Femur (tissue), 1 donor: ENCODE measurements around the gene USP9X.
"Not testable (repeated sequence)": the region's sequence is repeated elsewhere in the genome, so short reads cannot be mapped to it uniquely, and the experiment has no call there.

ENCODE experiments used
- DNase-seq: peaks from one replicate; pipeline ENCODE4 v3.0.0-alpha.2; 2017

The USP9X gene

GRCh38 chrX:41084893-41085511, at the start of gene USP9X:
Gene USP9X (plus strand): TSS chrX:41085445. CDS start chrX:41123629, 38,184 bp downstream.
- DNase-seq, result peak; percentile 97

- no peak for DNase-seq
Observed at GRCh38 chrX:41035582-41035981, 49.7 kb upstream of the USP9X start.

GRCh38 chrX:41036668-41037326, 48.4 kb upstream of the USP9X start:
- DNase-seq, result no peak

GRCh38 chrX:41043196-41043595, 42.0 kb upstream of the USP9X start:
- DNase-seq, result no peak

GRCh38 chrX:41043674-41044345, 41.4 kb upstream of the USP9X start:
- no peak for DNase-seq

- peak; percentile 37 for DNase-seq
Observed at GRCh38 chrX:41045960-41046567, 39.2 kb upstream of the USP9X start.

GRCh38 chrX:41047878-41048534, 37.2 kb upstream of the USP9X start:
- DNase-seq, result no peak

GRCh38 chrX:41050359-41050758, 34.9 kb upstream of the USP9X start:
- DNase-seq, result no peak

- DNase-seq, result no peak
Observed at GRCh38 chrX:41051288-41051687, 34.0 kb upstream of the USP9X start.

GRCh38 chrX:41055740-41056139, 29.5 kb upstream of the USP9X start:
- no peak for DNase-seq

- not testable (repeated sequence) for DNase-seq
Observed at GRCh38 chrX:41063276-41063675, 22.0 kb upstream of the USP9X start.

- DNase-seq, result no peak
Observed at GRCh38 chrX:41064018-41064417, 21.2 kb upstream of the USP9X start.

- DNase-seq, result no peak
Observed at GRCh38 chrX:41066391-41066790, 18.9 kb upstream of the USP9X start.

- no peak for DNase-seq
Observed at GRCh38 chrX:41066969-41067368, 18.3 kb upstream of the USP9X start.

- no peak for DNase-seq
Observed at GRCh38 chrX:41067721-41068120, 17.5 kb upstream of the USP9X start.

- DNase-seq, result no peak
Observed at GRCh38 chrX:41076742-41077141, 8.5 kb upstream of the USP9X start.

GRCh38 chrX:41081821-41082220, 3.4 kb upstream of the USP9X start:
- no peak for DNase-seq

- DNase-seq, result no peak
Observed at GRCh38 chrX:41082783-41083182, 2.5 kb upstream of the USP9X start.

- DNase-seq, result peak; percentile 98
Observed at GRCh38 chrX:41084044-41084892, 977 bp upstream of the USP9X start.

- DNase-seq, result peak; percentile 81
Observed at GRCh38 chrX:41085512-41085877, 250 bp downstream of the USP9X start.

GRCh38 chrX:41085878-41086626, 807 bp downstream of the USP9X start:
- DNase-seq, result peak; percentile 80

GRCh38 chrX:41086627-41086932, 1.3 kb downstream of the USP9X start:
- no peak for DNase-seq
